GM20000 (cell line): ENCODE results near the gene ITM2C.

ENCODE experiments used
- DNase-seq: peaks from one replicate; pipeline ENCODE4 v3.0.0; 2012; ENCODE audit warnings: low spot score
- TF ChIP-seq, protein P1 (sequence below): IDR thresholded peaks from 2 replicates; pipeline ENCODE4 v1.5.1; 2012; ENCODE audit warnings: mild to moderate bottlenecking, control low read depth; ENCODE audit errors: extremely low read depth, missing control alignments

ITM2C gene

DNA sequence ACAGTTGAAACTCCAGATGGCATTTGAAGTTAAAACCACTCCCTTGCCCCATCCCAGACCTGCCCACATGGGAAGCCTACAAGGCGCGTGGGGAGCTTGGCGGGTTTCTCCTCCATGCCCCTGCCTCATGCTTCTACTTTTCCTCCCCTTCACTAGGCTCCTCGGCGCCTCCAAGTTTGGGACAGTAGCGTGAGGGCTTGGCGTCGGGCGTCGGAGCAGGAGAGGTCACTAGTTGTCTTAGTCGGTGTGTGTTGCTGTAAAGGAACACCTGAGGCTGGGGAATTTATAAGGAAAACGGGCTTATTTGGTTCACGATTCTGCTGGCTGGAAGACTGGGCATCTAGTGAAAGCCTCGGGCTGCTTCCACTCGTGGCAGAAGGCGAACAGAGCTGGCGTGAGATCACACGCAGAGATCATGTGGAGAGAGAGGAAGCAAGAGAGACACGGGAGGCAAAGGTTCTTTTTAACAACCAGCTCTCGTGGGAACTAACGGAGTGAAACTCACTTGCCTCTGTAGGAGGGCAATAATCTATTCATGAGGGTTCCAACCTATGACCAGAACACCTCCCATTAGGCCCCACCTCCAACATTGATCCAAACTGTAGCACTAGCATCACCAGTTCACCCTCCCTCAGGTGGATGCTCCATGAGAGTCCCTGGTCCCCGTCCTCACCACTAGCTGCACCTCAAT is 25.3 kb downstream of the ITM2C start:
- DNase-seq: no peak

DNA sequence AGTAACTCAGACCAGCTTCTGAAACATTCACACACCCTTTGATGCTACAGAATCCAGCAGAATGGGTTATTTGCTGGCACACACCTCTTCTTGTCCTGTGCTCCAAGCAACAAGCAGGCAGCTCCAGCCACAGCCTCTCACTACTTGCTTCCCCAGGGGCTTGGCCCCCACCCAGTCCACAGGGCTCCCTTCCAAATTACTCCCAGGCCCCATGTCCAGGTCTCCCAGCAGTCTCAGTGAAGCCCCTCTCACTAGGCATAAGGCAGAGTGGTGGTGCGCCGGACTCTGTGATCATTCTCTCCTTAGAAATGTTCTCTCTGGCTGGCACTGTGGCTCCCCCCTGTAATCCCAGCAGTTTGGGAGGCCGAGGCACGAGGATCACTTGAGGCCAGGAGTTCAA is 25.9 kb downstream of the ITM2C start:
- DNase-seq: no peak
- TF ChIP-seq, protein P1, sequence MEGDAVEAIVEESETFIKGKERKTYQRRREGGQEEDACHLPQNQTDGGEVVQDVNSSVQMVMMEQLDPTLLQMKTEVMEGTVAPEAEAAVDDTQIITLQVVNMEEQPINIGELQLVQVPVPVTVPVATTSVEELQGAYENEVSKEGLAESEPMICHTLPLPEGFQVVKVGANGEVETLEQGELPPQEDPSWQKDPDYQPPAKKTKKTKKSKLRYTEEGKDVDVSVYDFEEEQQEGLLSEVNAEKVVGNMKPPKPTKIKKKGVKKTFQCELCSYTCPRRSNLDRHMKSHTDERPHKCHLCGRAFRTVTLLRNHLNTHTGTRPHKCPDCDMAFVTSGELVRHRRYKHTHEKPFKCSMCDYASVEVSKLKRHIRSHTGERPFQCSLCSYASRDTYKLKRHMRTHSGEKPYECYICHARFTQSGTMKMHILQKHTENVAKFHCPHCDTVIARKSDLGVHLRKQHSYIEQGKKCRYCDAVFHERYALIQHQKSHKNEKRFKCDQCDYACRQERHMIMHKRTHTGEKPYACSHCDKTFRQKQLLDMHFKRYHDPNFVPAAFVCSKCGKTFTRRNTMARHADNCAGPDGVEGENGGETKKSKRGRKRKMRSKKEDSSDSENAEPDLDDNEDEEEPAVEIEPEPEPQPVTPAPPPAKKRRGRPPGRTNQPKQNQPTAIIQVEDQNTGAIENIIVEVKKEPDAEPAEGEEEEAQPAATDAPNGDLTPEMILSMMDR: no peak

More for the DNA sequence above, 25.3 kb downstream of the ITM2C start:
- TF ChIP-seq, protein P1: no peak

DNA sequence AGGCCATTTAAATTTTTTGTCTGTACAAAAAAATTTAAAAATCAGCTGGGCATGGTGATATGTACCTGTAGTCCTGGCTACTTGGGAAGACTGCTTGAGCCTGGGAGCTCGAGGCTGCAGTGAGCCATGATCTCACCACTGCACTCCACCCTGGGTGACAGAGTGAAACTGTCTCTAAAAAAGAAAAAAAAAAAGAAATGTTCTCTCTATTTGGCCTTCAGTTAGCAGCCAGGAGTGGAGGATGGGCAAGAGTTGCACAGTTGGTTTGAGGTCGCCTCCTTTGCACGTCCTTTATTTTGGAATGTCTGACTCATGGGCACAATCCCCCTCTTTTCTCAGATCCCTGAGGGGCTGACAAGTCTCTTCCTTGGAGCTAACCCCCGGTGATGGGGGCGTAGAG is 26.3 kb downstream of the ITM2C start:
- TF ChIP-seq, protein P1: no peak
- no peak for DNase-seq

DNA sequence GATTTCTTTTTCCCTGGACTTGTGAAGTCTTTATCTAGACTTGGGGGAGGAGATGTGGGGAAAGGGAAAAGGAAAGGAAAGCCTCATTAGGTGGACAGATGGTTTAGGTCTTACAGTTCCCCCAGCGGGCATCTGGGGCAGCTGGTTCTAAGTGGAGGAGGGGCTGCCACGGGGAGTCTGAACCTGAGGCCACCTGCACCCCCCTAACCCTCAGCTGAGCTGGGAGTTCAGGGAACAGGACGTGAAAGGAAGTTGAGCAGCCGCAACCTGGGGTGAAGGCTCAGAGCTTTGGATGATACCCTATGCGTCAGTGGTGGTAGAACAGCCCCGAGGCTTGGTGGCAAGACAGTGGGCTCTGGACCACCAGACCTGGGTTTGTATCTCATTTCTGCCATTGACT is 26.8 kb downstream of the ITM2C start:
- TF ChIP-seq, protein P1: no peak
- DNase-seq: no peak

DNA sequence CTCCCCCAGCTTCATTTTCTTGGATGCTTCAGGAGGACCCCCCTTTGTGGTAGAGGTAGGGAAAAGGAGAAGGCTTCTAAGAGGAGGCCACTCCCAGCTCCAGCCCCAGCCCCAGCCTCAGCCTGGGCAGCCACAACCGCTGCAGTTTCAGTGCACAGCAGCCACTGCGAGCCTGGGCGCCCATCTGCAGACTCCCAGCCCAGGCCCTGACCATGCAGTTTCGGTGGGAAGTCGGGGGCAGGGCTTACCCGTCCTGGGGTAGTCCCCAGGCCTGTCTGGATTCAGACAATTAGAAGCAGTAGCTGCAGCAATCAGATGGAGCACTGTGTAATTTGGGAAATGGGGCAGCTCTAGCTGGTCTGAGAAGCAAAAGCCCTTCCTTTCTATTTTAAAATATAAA is 28.6 kb downstream of the ITM2C start:
- TF ChIP-seq, protein P1: no peak

DNA sequence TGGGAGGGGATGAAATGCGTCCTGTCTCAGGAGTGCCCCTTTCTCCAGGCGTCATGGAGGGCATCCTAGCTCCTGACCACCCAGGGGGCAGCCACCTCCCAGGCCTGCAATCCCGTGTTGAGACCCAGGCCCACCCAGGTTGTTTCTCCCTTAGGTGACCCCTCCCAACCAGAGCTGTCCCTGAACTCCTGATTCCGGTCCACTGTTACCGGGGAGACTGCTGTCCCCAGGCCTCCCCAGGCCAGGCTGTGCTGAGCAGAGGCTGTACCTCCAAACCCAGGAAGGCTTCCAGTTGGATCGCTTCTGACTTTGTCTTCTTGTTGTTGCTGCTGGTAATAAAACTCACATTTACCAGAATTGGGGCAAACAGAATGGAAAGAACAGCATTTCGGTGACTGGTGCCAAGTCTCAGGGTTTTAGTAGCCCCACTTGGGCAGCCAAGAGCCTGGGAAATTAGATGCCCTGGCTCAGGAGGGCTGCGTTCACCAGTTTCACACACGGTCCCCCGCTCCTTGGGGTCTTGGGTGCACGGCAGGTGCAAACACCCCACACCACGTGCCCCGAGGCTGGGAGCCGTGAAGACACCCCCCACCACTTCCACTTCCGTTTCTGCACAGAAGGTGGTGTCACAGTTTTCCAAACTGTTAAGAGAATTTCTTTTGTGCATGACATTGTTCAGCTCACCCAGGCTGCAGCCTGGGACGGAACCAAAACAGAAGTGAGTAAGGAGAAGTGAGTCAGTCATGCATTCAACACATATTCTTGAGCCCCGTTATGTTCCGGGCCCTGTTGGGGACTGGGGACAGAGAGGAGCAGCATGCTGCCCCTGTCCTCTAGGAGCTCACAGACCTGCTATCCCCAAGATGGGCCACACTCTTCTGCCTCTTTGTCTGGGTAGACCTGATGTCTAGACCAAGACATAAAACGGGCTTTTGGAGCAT is 29.4 kb downstream of the ITM2C start:
- peak; percentile 47 for DNase-seq
- TF ChIP-seq, protein P1: no peak

More for the DNA sequence above, 28.6 kb downstream of the ITM2C start:
- DNase-seq: peak; percentile 46

DNA sequence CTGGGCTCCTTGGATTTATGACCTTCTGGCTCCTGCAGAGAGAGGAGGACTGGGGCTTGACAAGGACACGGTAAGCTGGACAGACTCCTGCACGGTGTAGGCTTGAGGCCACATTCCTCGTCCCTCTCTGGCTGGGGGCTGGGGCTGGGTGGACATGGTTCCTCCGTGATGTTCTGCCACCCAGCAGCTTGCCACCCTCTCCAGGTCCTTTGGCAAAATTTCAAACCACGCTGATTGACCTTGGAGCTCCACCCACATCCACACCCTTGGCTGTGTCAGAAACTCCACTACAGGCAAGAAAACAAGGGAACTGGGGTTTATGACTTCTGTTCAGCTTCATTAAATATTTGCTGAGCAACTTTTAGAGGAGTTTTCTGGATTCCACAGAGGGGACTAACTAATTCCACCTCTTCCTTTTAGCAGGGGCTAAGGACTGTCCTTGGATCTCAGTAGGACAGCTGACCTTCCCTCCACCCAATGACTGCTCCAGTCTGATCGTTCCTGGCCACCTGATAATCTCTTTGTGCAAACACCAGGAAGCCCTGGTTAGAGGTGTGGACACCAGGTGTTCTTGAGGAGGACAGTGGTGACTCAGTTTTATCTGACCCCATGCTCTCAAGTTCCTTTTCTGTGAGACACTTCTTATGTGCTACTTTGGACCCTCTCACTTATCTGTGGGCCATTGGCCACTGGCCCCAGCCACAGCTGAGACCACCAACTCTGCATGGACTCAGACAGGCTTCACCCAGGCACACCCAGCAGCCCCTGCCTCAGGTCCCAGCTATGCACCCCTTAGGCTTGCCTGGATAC is 31.0 kb downstream of the ITM2C start:
- TF ChIP-seq, protein P1: no peak
- DNase-seq: no peak
